ENCODE results near the gene RABEP2.

GRCh38 chr16:28931801-28932225 is 6.8 kb upstream of the RABEP2 start, which contains the start of gene CD19:
- TF ChIP-seq POLR2A (IDR thresholded peaks at IDR 0.05) (no peak), CTCF (IDR thresholded peaks at IDR 0.05) (no peak)
